T-helper 2 cell (primary cell): Measurements from ENCODE around the gene ANKRA2.
"Not testable (repeated sequence)": the region's sequence is repeated elsewhere in the genome, so short reads cannot be mapped to it uniquely, and the experiment has no call there.

Experiments
- DNase-seq, 5 experiments: peaks; one replicate each; pipeline versions ENCODE4 v3.0.0 to v3.0.0-alpha.2; 2012 to 2022

ANKRA2 gene

GRCh38 chr5:73550016-73550415, 15.4 kb downstream of the ANKRA2 start:
- no peak for DNase-seq

GRCh38 chr5:73545403-73545779, 20.0 kb downstream of the ANKRA2 start:
- no peak for DNase-seq

GRCh38 chr5:73544429-73545402, 20.7 kb downstream of the ANKRA2 start:
- no peak for DNase-seq

- no peak for DNase-seq
Observed at GRCh38 chr5:73542020-73542419, 23.4 kb downstream of the ANKRA2 start.

- DNase-seq: no peak
Observed at GRCh38 chr5:73540192-73540591, 25.2 kb downstream of the ANKRA2 start.

- DNase-seq: no peak
Observed at GRCh38 chr5:73539730-73540129, 25.7 kb downstream of the ANKRA2 start.

- DNase-seq: no peak
Observed at GRCh38 chr5:73534971-73535370, 30.5 kb downstream of the ANKRA2 start.

GRCh38 chr5:73534011-73534644, 31.3 kb downstream of the ANKRA2 start:
- DNase-seq: no peak

GRCh38 chr5:73532195-73532594, 33.2 kb downstream of the ANKRA2 start:
- DNase-seq: no peak

- DNase-seq: no peak
Observed at GRCh38 chr5:73531356-73531755, 34.1 kb downstream of the ANKRA2 start.

GRCh38 chr5:73529081-73529480, 36.4 kb downstream of the ANKRA2 start:
- DNase-seq: no peak

GRCh38 chr5:73528248-73528647, 37.2 kb downstream of the ANKRA2 start:
- DNase-seq: no peak

GRCh38 chr5:73525606-73526203, 39.7 kb downstream of the ANKRA2 start:
- DNase-seq: no peak

GRCh38 chr5:73523861-73524260, 41.6 kb downstream of the ANKRA2 start:
- DNase-seq: no peak

- DNase-seq: no peak
Observed at GRCh38 chr5:73522989-73523388, 42.5 kb downstream of the ANKRA2 start.

GRCh38 chr5:73519531-73520283, 45.7 kb downstream of the ANKRA2 start:
- peak in 4 of 5 experiments; percentile 34 to 95 (median 52) for DNase-seq

- DNase-seq: no peak
Observed at GRCh38 chr5:73515232-73515631, 50.2 kb downstream of the ANKRA2 start.

- no peak for DNase-seq
Observed at GRCh38 chr5:73514418-73514817, 51.0 kb downstream of the ANKRA2 start.

GRCh38 chr5:73513996-73514395, 51.4 kb downstream of the ANKRA2 start:
- no peak for DNase-seq

GRCh38 chr5:73508521-73508920, 56.9 kb downstream of the ANKRA2 start:
- DNase-seq: not testable (repeated sequence)

GRCh38 chr5:73507062-73507461, 58.4 kb downstream of the ANKRA2 start:
- DNase-seq: no peak

GRCh38 chr5:73506459-73506955, 58.9 kb downstream of the ANKRA2 start:
- DNase-seq: no peak
